Stomach (tissue), 4 donors: ENCODE data around the gene CCDC134.

Experiments
- CTCF ChIP-seq, 7 experiments: fragments of 450-650 bp in 4 of 7; fragments of 200-600 bp in 3 of 7; sonication (generic) in 3 of 7; IDR thresholded peaks; one replicate each; pipeline ENCODE4 v1.5.1; 2016 to 2019; ENCODE audit warnings: antibody characterized with exemption in 7 of 7, control low read depth in 2 of 7, mild to moderate bottlenecking in 1 of 7
- EP300 ChIP-seq: sonication (generic); formaldehyde crosslinking; IDR thresholded peaks from one replicate; pipeline ENCODE4 v1.6.1; 2017; ENCODE audit warnings: antibody characterized with exemption
- POLR2A ChIP-seq, 4 donors: fragments of 450-650 bp; IDR thresholded peaks; one replicate each; pipeline ENCODE4 v1.6.1; 2016; ENCODE audit warnings: antibody characterized with exemption in 4 of 4, control low read depth in 2 of 4, mild to moderate bottlenecking in 1 of 4, moderate library complexity in 1 of 4
- POLR2AphosphoS5 ChIP-seq, 3 donors: sonication (generic); formaldehyde crosslinking; IDR thresholded peaks; one replicate each; pipeline ENCODE4 v1.6.1; 2016; ENCODE audit warnings: antibody characterized with exemption in 3 of 3

- TF ChIP-seq CTCF (IDR thresholded peaks at IDR 0.05) (no peak), EP300 (no peak), POLR2A (IDR thresholded peaks at IDR 0.05) (no peak), POLR2AphosphoS5 (IDR thresholded peaks at IDR 0.05) (no peak)
Measured at GRCh38 chr22:41816241-41816640, 15.8 kb downstream of the CCDC134 start.
